ENCODE results near the gene COL4A1.

DNA sequence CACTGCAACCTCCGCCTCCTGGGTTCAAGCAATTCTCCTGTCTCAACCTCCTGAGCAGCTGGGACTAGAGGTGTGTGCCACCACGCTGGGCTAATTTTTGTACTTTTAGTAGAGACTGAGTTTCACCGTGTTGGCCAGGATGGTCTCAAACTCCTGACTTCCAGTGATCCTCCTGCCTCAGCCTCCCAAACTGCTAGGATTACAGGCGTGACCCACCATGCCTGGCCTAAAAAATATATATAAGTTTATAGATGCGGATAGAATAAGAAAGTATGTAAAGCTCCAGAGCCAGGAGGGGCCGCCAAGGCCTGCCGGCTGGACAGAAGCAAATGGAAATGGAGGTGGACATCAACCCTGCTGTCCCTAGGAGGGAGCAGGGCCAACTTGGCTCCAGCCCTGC lies 66.0 kb downstream of the COL4A1 start:
- no peak for TF ChIP-seq EZH2 (IDR thresholded peaks at IDR 0.05; ENCODE audit: insufficient read depth, low read length)
- TF ChIP-seq, protein P1, sequence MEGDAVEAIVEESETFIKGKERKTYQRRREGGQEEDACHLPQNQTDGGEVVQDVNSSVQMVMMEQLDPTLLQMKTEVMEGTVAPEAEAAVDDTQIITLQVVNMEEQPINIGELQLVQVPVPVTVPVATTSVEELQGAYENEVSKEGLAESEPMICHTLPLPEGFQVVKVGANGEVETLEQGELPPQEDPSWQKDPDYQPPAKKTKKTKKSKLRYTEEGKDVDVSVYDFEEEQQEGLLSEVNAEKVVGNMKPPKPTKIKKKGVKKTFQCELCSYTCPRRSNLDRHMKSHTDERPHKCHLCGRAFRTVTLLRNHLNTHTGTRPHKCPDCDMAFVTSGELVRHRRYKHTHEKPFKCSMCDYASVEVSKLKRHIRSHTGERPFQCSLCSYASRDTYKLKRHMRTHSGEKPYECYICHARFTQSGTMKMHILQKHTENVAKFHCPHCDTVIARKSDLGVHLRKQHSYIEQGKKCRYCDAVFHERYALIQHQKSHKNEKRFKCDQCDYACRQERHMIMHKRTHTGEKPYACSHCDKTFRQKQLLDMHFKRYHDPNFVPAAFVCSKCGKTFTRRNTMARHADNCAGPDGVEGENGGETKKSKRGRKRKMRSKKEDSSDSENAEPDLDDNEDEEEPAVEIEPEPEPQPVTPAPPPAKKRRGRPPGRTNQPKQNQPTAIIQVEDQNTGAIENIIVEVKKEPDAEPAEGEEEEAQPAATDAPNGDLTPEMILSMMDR (IDR thresholded peaks at IDR 0.05; ENCODE audit: insufficient read depth, low read depth, low read length): no peak
